GOT3 (cell line): Measurements from ENCODE around the gene PDHB.
"Not testable (repeated sequence)": the region's sequence is repeated elsewhere in the genome, so short reads cannot be mapped to it uniquely, and the experiment has no call there.

Experiments used
- DNase-seq: peaks from one replicate; lab custom pipeline; 2025; ENCODE audit warnings: mixed read lengths; lab: John Stamatoyannopoulos, UW

Gene PDHB

DNA sequence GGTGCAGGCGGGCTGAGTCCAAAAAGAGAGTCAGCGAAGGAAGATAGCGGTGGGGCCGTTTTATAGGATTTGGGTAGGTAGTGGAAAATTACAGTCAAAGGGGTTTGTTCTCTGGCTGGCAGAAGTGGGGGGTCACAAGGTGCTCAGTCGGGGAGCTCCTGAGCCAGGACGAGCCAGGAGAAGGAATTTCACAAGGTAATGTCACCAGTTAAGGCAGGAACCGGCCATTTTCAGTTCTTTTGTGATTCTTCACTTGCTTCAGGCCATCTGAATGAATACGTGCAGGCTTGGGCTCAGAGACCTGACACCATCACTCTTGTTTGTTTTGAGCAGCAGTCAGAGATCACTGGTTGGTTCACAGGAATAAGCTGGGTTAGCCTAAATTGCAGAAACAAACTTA is 3.6 kb upstream of the PDHB start:
- DNase-seq: not testable (repeated sequence)

DNA sequence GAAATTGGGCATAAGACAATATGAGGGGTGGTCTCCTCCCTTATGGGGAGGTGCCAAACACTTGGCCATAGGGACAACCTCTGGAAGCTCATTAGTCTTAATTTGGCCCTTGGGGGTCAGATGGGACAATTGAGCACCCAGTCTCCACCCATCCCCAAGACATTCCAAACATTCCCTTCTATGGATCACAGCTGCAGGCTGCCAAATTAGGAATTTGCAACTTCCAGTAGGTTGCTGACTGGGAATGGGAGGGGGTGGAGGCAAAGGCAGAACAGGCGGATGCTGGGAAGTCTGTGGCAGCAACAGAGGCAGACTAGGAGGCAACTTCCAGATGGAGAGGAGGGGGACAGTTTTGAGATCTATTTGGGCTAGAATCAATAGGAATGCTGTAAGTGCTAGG is 1.4 kb upstream of the PDHB start:
- no peak for DNase-seq

DNA sequence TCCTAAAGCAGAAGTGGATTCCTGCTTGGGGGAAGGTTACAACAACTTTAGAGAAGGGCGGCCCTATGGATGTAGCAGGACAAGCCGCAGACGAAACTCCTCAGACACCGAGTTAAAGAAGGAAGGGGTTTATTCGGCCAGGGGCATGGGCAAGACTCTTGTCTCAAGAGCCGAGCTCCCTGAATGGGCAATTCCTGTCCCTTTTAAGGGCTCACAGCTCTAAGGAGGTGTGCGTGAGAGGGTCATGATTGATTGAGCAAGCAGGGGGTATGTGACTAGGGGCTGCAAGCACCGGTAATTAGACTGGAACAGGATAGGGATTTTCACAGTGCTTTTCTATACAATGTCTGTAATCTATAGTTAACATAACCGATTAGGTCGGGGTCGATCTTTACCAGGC is 879 bp upstream of the PDHB start:
- no peak for DNase-seq

DNA sequence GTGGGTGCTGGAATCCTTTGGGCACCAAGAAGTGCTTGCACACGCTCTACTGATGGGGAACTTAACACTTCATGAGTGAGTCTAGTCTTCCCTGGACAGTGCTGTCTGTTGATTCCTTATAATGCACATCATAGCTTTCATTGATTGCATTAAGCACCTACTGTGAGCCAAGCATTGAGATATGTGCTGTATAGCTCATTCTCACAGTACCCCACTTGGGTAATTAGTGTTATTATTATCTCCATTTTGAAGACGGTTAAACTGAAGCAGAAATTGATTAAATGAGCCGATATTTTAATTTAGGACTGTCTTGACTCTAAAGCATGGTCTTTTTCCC is 504 bp upstream of the PDHB start:
- DNase-seq: no peak

DNA sequence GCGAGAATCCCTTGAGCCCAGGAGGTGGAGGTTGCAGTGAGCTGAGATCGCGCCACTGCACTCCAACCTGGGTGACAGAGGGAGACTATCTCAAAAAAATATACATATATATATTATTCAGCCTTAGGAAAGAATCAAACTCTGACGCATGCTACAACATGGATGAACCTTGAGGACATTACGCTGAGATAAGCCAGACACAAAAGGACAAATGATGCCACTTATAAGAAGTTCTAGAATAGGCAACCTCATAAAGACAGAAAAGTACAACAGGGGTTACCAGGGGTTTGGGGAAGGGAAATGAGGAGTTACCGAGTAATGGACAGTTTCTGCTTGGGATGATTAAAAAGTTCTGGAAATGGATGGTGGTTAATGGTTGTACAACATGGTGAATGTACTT is 727 bp downstream of the PDHB start:
- DNase-seq: no peak

DNA sequence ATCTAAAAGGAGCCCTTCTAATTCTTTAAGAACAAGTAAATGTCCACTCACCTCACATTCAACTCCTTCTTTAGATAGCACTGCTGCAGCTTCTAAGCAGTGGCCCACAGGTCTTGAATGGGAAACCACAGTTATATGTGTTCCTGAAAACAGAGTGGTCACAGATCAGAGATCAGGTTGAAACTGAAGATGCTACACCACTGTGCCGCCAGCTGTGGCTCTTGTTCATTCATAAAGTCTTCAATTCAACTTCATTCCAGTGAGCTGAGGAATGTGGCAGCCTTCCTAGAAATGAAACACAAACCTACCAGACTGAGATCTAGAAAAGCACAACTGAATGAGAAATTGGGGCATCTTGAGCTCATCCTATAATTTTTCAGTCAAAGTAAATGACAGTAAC is 4.0 kb downstream of the PDHB start:
- DNase-seq: no peak

DNA sequence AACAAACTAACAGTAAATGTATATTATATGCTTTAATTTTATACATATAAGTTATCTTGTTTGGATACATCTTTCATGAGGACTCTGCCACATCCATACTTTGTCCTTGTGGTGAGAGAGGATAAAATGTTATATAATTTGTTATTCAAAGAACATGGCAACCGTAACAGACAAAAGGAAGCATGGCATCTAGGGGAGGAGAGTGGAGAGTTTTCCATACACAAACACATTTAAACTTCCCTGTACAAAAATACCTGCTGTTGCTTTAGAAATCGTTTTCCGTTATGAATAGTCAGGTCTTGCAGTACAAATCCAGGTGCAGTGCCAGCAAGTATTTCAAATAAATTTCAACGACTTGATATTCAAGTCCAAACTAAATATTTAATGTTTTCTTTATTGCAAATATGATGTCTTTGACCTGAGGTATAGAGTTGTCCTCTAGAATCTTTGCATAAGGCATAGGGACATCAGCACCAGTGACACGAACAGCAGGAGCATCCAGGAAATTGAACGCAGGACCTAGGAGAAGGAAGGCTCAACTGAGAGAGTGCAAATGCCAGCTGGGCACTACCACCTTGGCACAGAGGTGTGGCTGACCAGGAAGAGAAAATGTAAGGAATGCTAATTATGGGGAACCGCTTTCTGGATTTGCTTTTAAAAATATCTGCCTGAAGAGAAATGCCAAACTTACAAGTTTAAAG is 5.8 kb downstream of the PDHB start:
- no peak for DNase-seq

DNA sequence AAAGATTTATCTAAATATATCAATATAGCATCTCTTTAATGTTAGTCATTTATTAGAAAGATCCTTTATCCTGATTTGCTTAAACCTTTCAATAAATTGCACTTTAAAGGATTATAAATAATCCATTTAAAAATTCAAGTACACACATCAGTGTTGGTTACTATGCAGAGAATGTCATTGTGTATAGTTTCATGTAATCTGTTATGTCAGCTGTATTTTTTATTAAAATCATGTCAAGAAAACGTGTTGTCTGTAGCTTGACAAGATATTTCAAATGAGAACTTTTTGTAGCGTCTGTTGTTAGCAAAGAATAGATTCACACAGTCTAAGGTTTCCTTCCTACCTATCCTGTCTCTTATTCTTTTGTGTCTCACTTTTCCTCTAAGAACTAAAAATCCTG is 7.8 kb downstream of the PDHB start:
- no peak for DNase-seq

DNA sequence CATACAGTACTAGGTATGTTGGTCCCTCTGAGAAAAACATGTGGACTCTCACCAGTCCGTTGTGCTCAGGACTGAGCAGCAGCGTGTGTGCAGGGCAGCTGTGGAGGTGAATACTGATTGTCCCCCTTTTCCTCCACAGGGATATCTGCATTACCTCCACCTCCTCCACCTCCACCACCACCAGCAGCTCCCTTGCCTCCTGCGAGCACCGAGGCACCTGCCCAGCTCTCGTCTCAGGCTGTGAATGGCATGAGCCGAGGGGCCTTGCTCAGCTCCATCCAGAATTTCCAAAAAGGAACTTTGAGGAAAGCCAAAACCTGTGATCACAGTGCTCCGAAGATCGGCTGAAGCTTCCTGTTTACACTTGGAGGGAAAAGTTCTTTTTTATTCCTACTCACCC is 9.0 kb downstream of the PDHB start:
- DNase-seq: no peak

DNA sequence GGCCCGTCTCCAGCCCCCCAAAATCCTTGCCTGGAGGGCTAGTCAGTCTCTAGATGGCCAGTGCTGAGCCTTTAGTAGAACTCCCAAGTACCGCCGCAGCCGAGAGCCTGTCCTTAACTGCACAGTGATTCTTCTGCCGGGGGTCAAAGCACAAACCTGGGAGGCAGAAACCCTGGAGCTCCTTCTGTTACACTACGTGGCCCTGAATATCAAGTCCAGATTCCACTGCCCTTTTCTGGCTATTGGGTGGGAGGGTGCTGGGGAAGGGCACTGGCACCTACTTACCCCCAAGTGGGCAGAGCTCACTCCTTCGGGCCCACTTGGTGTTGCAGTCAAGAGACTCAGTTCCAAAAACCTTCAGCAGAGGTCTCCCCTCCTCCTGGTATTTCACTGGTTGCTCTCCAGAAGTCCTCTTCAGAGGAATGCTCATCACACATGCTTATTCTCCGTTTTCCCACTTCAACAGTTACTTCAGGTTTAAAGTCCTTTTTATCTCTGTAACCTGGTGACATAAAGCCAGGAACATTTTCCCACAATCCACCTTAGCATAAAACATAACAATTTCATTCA is 10.8 kb downstream of the PDHB start:
- DNase-seq: no peak

DNA sequence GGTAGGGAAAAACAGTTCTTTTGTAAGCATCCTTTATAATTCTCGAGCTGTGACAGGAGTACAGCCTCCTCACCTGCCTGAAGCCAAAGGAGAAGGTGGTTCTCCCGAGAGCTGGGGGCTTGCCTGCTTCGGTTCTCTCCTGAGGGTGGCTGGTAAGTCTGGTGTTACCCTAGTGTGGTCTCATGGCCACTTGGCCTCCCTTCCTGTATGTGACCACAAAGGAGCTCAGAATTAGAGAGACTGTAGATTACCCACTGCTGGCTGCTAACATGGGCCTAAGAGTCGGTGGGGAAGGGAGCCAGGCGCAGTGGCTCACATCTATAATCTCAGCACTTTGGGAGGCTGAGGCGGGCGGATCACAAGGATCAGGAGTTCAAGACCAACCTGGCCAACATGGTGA is 12.6 kb downstream of the PDHB start:
- no peak for DNase-seq

DNA sequence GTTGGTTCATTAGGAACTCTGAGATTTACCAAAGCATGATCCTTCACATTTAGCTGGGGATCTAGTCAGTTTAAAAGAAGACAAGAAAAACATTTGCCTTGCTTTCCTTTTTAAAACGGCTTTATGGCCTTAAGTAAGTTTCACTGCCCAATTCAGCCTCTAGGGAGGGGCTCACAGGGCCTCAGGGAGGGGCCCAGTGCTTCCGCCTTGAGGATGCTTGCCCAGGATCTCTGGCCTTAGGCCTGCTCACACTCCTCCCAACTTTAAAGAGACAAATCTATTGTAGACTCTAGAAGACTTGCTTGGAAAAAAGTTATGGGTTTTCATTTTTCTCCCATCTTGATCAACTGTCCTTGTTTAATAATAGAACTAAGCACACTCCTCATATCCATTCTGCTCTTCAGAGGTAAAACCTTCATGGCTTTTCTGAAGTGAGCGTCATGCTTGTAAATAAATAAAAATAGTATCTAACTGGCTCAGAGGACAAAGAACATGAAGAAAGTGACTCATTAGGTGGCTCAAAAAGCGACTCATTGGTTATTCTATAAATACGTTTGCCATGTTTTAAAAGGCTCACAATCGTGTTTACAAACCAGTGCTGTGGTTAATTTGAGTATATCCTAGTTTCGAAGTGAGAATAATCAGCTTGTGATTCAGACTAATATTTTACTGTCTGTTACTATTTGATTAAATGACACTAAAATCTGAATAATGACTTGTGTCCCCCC is 13.7 kb downstream of the PDHB start:
- DNase-seq: no peak

DNA sequence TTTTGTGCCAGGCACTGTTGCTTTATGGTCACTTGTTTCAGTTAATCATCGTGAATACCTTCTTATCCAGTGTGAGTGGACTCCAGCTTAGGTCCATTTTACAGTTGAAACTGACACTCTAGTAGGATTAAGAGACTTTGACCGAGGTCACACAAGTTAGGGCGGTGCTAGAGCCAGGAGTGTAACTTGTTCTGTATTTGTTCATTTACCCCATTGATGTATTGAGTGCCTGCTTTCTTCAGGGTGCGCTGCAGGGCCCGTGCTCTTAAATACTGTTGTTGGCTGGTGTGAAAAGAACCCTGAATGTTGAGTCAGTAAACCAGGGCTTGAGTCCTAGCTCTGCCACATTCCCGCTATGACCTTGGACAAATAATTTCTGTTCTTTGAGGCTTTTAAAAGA is 15.4 kb downstream of the PDHB start:
- no peak for DNase-seq

DNA sequence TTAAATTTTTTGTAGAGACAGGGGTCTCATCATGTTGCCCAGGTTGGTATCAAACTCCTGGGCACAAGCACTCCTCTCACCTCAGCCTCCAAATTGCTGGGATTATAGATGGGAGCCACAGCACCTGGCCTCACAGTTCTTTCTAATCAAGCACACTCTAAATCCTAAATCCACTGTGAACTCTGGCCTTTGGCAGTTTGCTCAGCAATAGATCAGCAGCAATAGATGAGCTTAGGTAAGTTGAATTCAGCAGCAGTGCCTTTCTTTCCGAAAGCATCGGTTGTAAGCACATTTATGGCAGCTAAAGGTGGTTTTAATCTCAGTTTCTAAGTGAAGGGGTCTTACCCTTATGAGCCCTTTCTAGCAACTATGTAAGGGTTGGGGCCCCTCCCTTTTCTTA is 16.6 kb downstream of the PDHB start:
- no peak for DNase-seq

DNA sequence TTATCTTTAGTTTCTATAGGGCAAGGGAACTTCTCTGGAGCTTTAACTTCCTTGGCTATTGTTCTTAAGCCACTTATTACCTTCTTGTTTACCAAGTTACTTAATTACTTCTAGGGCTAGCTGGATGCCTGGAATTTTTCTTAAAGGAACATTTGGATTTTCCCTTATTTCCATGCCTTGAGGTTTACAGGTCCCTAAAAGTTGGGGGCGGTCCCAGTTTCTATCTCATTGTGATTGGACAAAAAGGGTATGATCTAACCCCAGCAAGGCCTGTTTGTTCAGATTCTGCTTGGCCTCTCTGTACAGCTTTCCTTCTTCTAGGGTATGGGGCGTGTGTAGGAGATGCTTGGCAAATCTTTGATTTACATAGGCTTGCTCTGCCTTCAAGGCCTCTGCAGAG is 17.4 kb downstream of the PDHB start:
- no peak for DNase-seq

DNA sequence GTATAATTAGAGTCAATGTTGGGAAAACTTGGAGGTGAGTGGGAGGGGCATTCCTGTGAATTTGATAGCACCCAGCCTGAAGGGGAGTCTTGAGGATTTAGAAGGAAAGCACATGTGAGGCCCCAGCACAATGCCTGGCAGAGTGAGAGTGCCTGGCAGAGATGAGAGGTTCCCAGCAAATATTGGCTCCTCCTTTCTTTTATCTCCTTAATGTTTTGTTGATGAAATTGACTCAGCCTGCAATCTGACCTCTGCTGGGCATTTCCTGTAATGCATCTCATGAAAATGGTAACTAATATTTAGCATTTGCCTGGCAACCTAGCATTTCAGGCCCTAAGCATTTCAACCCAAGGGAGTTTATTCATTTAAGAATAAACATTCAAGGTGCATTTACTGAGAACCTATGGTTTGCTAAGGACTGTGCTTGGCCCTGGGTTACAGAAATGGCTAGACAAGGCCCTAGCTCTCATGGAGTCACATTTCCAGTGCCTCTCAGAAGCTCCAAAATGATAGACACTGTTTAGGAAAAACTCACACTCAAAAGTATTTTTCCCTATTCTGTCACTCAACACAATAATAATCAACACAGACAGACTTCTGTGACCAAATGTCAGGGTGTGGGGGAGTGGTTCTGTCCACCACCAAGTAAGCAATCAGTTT is 19.0 kb downstream of the PDHB start:
- no peak for DNase-seq

DNA sequence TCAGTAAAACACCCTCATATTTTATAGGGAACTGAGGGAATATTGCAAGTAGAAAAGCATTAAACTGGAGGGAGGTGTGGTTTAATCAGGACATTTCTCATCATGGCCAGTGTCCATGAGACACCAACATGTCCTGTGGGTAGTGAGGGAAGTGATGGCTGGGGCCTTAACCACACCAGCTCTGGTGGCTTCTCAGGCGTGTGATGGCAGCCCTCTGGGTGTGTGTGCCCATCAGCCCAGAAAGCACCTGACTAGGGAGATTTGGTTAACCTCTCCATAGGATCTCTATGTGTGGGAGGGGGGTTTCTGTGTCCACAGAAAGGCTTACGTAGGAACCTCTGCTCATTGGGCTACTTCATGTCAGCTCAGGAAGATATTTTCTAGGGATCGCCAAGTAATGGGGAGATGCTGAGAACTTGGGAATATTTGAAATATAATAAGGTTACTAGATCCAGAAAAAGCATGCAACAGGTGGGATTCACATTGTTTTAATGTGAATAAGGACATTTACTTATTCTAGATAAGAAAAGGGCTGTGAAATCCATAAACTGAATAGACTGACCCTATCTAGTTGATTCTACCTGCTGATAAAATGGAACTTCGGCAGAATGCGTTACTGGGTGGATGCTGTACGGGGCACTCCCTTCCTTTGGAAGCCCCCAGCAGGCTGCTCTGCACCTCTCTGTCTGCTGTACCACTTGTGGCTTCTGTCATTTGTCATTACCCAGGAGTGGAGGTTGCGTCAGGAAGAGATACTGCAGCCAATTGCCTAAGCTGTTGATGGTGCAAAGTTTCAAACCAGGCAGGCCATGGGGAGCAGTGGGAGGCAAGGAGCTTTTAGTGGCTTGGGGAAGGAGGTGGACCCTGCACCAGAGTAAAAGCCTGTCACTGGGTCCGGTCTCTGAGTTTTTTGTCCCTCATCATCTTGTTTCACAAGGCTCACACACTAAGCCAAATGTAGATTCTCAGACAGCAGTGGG is 21.5 kb downstream of the PDHB start:
- DNase-seq: no peak

DNA sequence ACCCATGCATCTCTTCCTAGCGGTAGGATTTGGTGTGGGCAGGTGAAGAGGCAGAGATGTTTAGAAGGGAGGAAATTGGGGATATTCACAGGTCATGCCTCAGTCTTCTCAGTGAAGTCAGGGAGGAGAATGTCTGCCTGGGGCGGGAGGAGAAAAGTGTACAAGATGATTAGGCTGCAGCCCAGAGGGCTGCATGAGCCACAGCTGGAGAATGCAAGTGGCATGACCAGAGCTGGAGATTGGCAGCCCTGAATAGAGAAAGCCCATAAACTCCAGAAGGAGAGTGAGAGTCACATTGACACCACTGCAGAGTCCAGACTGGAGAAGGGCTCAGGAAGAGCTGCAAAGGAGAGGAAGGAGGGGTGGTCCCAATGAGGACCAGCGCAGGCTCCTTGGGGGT is 22.6 kb downstream of the PDHB start:
- no peak for DNase-seq

DNA sequence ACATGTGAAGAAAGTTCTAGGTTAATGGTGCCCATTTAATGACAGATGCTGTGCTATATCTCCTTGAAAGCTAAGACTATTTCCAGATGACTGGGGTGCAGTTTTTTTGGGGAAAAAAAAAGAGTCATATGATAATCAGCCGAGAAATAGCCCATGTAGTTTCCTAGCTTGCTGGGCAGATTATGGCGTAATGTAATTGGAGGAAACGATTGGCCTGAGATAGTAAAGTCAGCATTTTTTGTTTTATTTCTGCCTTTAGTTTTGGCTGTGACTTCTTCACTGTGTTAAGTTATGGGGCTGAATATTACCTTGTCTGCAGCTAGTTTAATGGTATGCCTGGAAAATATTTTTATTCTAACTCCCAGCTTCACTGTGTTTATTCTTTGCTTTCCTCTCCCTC is 24.0 kb downstream of the PDHB start:
- no peak for DNase-seq

DNA sequence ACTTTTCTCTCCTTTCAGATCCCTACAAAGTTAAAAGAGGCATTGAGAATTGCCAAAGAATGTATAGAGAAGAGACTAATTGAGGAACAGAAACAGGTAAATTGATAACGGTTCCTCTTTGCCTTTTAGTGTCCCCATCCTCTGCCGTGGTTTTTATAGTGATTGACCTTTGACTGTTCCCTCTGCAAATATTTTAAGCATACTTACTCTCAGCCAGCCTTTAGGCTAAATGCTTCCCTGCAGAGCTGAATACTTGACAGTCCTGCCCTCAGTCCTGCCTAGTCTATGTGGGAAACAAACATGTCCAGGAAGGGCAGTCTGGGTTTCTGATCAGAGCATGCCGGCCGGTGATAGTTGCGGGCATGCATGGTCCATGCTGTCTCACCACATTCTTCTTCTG is 24.7 kb downstream of the PDHB start:
- no peak for DNase-seq

DNA sequence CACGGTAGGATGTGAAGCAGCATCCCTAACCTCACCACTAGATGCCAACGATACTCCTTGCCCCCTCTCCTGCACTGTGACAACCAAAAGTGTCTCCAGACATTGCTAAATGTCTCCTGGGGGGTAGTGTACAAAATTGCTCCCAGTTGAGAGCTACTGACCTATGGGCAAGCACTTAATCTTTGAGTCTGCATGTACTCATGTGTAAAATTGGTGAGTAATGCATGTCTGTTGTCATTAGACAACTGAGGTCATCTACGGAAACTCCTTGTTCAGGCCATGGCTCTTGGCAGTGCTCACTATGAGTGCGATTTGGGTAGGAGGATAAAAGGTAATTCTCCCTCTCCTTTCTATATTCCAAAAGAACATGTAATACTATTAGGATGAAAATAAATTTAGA is 29.2 kb downstream of the PDHB start:
- no peak for DNase-seq

DNA sequence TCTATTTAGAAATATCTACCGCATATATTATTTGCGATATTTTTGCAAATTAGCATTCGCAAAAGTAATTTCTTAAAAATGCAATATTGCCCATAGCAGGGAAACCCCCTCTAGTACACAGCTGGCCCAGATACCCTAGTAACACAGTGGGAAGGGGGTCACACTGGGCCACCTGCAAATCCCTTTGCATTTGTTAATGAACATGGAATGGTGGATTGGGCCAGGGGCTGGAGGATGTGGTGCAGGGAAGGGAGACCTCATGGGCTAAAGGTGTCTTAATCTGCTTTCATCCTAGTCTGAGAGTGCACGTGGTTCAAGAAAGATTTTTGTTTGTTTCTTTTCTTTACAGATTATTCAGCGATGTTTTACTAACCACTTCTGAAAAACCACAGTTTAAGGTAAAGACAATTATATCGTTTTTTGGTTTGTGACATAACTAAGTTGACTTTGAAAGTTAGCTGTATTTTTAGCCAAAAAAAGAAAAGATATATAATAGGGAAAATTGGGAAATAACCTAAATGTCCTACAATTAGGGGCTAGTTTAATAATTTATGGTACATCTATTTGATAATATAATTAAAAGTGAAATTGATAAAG is 30.0 kb downstream of the PDHB start:
- DNase-seq: no peak
